ENCODE measurements around the gene PITPNC1.
"Not testable (repeated sequence)": the region's sequence is repeated elsewhere in the genome, so short reads cannot be mapped to it uniquely, and the experiment has no call there.

PITPNC1 gene

GRCh38 chr17:67401106-67401505 is 24.0 kb downstream of the PITPNC1 start:
- no peak for DNase-seq (ENCODE audit: low read depth in 2 of 2)

- DNase-seq (ENCODE audit: low read depth in 2 of 2): no peak
Observed at GRCh38 chr17:67401598-67402504, 24.8 kb downstream of the PITPNC1 start.

GRCh38 chr17:67403065-67403464 is 26.0 kb downstream of the PITPNC1 start:
- no peak for DNase-seq (ENCODE audit: low read depth in 2 of 2)

- DNase-seq (ENCODE audit: low read depth in 2 of 2): no peak
Observed at GRCh38 chr17:67403483-67403882, 26.4 kb downstream of the PITPNC1 start.

- DNase-seq (ENCODE audit: low read depth in 2 of 2): not testable (repeated sequence)
Observed at GRCh38 chr17:67408455-67408830, 31.4 kb downstream of the PITPNC1 start.

GRCh38 chr17:67411397-67411796 is 34.3 kb downstream of the PITPNC1 start:
- no peak for DNase-seq (ENCODE audit: low read depth in 2 of 2)

- no peak for DNase-seq (ENCODE audit: low read depth in 2 of 2)
Observed at GRCh38 chr17:67412032-67412431, 35.0 kb downstream of the PITPNC1 start.

- no peak for DNase-seq (ENCODE audit: low read depth in 2 of 2)
Observed at GRCh38 chr17:67412941-67413340, 35.9 kb downstream of the PITPNC1 start.

GRCh38 chr17:67413388-67413787 is 36.3 kb downstream of the PITPNC1 start:
- no peak for DNase-seq (ENCODE audit: low read depth in 2 of 2)

- no peak for DNase-seq (ENCODE audit: low read depth in 2 of 2)
Observed at GRCh38 chr17:67414130-67414529, 37.0 kb downstream of the PITPNC1 start.

GRCh38 chr17:67414559-67414958 is 37.5 kb downstream of the PITPNC1 start:
- no peak for DNase-seq (ENCODE audit: low read depth in 2 of 2)

- DNase-seq (ENCODE audit: low read depth in 2 of 2): no peak
Observed at GRCh38 chr17:67415291-67415690, 38.2 kb downstream of the PITPNC1 start.

GRCh38 chr17:67417507-67417906 is 40.4 kb downstream of the PITPNC1 start:
- no peak for DNase-seq (ENCODE audit: low read depth in 2 of 2)

- no peak for DNase-seq (ENCODE audit: low read depth in 2 of 2)
Observed at GRCh38 chr17:67420994-67421393, 43.9 kb downstream of the PITPNC1 start.

- DNase-seq (ENCODE audit: low read depth in 2 of 2): peak; percentile 40 to 45
Observed at GRCh38 chr17:67421869-67422273, 44.8 kb downstream of the PITPNC1 start.

GRCh38 chr17:67422296-67422695 is 45.2 kb downstream of the PITPNC1 start:
- not testable (repeated sequence) for DNase-seq (ENCODE audit: low read depth in 2 of 2)

- no peak for DNase-seq (ENCODE audit: low read depth in 2 of 2)
Observed at GRCh38 chr17:67422897-67423296, 45.8 kb downstream of the PITPNC1 start.

- DNase-seq (ENCODE audit: low read depth in 2 of 2): no peak
Observed at GRCh38 chr17:67425571-67426160, 48.6 kb downstream of the PITPNC1 start.

GRCh38 chr17:67427424-67427823 is 50.3 kb downstream of the PITPNC1 start:
- DNase-seq (ENCODE audit: low read depth in 2 of 2): no peak

- DNase-seq (ENCODE audit: low read depth in 2 of 2): not testable (repeated sequence)
Observed at GRCh38 chr17:67430515-67430914, 53.4 kb downstream of the PITPNC1 start.

GRCh38 chr17:67431249-67432015 is 54.4 kb downstream of the PITPNC1 start:
- DNase-seq (ENCODE audit: low read depth in 2 of 2): no peak

GRCh38 chr17:67433248-67433924 is 56.3 kb downstream of the PITPNC1 start:
- DNase-seq (ENCODE audit: low read depth in 2 of 2): no peak

Data from stimulated activated CD4-positive, alpha-beta T cell treated with anti-CD3 and anti-CD28 coated beads, Interleukin-15, amount 100 ng/mL, for 48 hours (primary cell).